ENCODE data around the gene GJA1.

The GJA1 gene

DNA sequence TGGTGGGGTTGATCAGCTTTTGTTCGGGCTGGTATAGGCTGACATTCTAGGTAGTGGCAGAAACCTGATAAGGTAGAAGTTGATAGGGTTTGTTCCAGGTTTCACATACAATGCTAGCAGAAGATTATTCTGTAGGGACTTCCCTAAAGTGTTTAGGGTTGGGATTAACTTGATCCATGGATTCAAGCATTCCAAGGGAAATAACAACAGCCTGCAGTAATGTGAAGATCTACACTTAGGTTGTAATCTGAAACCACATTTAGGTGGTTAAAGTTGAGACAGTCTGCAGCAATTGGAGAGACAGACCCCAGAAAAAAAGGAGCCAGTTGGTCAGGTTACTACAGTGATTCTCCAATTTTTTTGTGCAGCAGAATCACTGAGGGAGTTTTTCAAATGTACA is 56.1 kb downstream of the GJA1 start:
- Histone ChIP-seq H3K4me3 (ENCODE audit: low read depth, low read length) (no peak overlapping the region), H3K9ac (ENCODE audit: low read depth, low read length) (no peak overlapping the region), H3K36me3 (ENCODE audit: control insufficient read depth, insufficient read depth, low read length) (no peaks in the 10 kb centered on the region), H3K27me3 (ENCODE audit: control insufficient read depth, insufficient read depth, low read length) (no peaks in the 10 kb centered on the region), H3K4me1 (ENCODE audit: control insufficient read depth, insufficient read depth, low read length) (peaks cover 28% of the 10 kb centered on the region), H3K27ac (ENCODE audit: low read depth, low read length) (peak overlapping the region; percentile 36), H3K9me3 (ENCODE audit: control insufficient read depth, insufficient read depth, low read length) (no peaks in the 10 kb centered on the region)

DNA sequence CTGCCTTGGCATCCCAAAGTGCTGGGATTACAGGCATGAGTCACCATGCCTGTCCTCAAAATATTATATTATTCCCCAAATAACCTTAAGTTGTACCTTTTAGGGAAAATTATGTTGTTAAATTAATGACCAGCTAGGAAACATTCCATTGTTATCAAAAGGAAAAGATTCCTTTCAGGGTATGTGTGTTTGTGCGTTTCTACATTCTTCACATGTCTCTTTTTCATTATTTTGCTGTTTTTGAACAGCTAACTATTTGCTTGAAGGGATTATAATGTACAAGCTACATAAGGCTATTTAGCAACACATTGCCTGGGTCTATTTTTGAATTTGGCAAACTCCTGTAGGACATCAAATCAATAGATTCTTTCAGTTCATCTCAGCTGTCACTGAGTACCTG is 57.1 kb downstream of the GJA1 start:
- Histone ChIP-seq H3K36me3 (ENCODE audit: control insufficient read depth, insufficient read depth, low read length) (no peaks in the 10 kb centered on the region), H3K27ac (ENCODE audit: low read depth, low read length) (no peak overlapping the region), H3K9ac (ENCODE audit: low read depth, low read length) (no peak overlapping the region), H3K9me3 (ENCODE audit: control insufficient read depth, insufficient read depth, low read length) (no peaks in the 10 kb centered on the region), H3K4me3 (ENCODE audit: low read depth, low read length) (no peak overlapping the region), H3K27me3 (ENCODE audit: control insufficient read depth, insufficient read depth, low read length) (no peaks in the 10 kb centered on the region), H3K4me1 (ENCODE audit: control insufficient read depth, insufficient read depth, low read length) (peaks cover 23% of the 10 kb centered on the region)

DNA sequence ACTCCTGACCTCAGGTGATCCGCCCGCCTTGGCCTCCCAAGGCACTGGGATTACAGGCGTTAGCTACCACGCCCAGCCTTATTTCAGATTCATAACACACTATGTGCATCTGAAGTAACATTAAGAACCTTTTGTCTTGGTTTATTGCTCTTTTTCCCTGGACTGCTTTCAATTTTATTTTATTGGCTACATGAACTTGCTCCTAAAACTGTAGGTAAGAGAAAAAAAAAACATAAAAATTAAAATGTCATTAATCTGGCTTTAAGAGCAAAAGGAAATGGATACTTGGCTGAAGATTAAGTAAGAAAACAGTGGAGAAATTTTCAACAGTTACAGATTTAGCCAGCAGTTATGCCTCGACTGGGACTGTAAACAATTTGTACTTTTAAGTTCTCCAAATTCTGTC is 62.5 kb downstream of the GJA1 start:
- H3K9ac ChIP-seq (ENCODE audit: low read depth, low read length) = no peak overlapping the region
- H3K4me1 ChIP-seq (ENCODE audit: control insufficient read depth, insufficient read depth, low read length) = no peaks in the 10 kb centered on the region; the same call in 1 of the 2 replicates
- no peak overlapping the region for H3K27ac ChIP-seq (ENCODE audit: low read depth, low read length)
- H3K27me3 ChIP-seq (ENCODE audit: control insufficient read depth, insufficient read depth, low read length) = no peaks in the 10 kb centered on the region
- H3K9me3 ChIP-seq (ENCODE audit: control insufficient read depth, insufficient read depth, low read length) = no peaks in the 10 kb centered on the region
- H3K4me3 ChIP-seq (ENCODE audit: low read depth, low read length) = no peak overlapping the region
- H3K36me3 ChIP-seq (ENCODE audit: control insufficient read depth, insufficient read depth, low read length) = no peaks in the 10 kb centered on the region

DNA sequence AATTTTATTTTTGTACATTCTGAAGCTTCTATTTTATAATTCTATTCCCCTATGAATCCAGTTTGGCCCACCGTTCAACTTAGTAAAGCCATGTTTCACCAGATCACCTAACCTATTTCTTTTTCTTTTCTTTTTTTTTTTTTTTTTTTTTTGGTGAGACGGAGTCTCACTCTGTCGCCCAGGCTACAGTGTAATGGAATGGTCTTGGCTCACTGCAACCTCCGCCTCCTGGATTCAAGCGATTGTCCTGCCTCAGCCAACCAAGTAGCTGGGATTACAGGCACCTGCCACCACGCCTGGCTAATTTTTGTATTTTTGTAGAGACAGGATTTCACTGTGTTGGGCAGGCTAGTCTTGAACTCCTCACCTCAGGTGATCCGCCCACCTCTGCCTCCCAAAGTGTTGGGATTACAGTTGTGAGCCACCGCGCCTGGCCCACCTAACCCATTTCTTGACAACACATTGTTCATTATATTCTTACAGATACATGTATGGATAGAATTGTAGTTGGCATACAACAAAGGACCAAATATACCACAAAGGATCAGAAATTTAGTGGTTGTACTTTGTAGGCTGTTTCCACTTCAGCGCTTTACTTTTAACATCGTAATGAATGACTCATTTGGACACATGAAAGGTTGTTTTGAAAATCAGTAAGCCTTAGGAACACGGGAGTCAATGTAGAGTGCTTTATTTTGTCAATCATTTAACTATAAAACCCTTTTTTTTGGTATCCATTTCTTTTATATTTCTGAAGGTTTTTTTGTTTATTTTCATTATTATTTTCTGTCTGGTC is 63.2 kb downstream of the GJA1 start:
- no peak overlapping the region for H3K4me3 ChIP-seq (ENCODE audit: low read depth, low read length)
- H3K9me3 ChIP-seq (ENCODE audit: control insufficient read depth, insufficient read depth, low read length) = no peaks in the 10 kb centered on the region
- no peak overlapping the region for H3K9ac ChIP-seq (ENCODE audit: low read depth, low read length)
- no peaks in the 10 kb centered on the region for H3K36me3 ChIP-seq (ENCODE audit: control insufficient read depth, insufficient read depth, low read length)
- H3K4me1 ChIP-seq (ENCODE audit: control insufficient read depth, insufficient read depth, low read length) = no peaks in the 10 kb centered on the region; the same call in 1 of the 2 replicates
- H3K27me3 ChIP-seq (ENCODE audit: control insufficient read depth, insufficient read depth, low read length) = no peaks in the 10 kb centered on the region
- no peak overlapping the region for H3K27ac ChIP-seq (ENCODE audit: low read depth, low read length)

Measured in HUES48 (cell line).